KMS-11 (cell line): ENCODE data around the gene SPON1.

Experiments used
- H2AFZ ChIP-seq: fragments of 200-600 bp; sonication (generic); 2 replicates; pipeline ENCODE4 v1.6.1; 2016; ENCODE audit warnings: antibody characterized with exemption, mixed run types, low read depth
- H3K27ac ChIP-seq: fragments of 200-600 bp; sonication (generic); 2 replicates; pipeline ENCODE4 v1.6.1; 2016; ENCODE audit warnings: mild to moderate bottlenecking, mixed run types
- H3K27me3 ChIP-seq: fragments of 200-600 bp; sonication (generic); 2 replicates; pipeline ENCODE4 v1.6.1; 2017; ENCODE audit warnings: mild to moderate bottlenecking, low read depth, mixed run types, moderate library complexity; ENCODE audit not compliant: insufficient read depth
- H3K36me3 ChIP-seq: fragments of 200-600 bp; sonication (generic); 2 replicates; pipeline ENCODE4 v1.6.1; 2017; ENCODE audit warnings: mild to moderate bottlenecking, mixed run types; ENCODE audit not compliant: insufficient read depth
- H3K4me1 ChIP-seq: fragments of 200-600 bp; sonication (generic); 2 replicates; pipeline ENCODE4 v1.6.1; 2016; ENCODE audit warnings: mild to moderate bottlenecking, low read depth, mixed run types; ENCODE audit not compliant: poor library complexity, severe bottlenecking
- H3K4me2 ChIP-seq: fragments of 200-600 bp; sonication (generic); 2 replicates; pipeline ENCODE4 v1.7.0; 2016; ENCODE audit warnings: mild to moderate bottlenecking, mixed run types
- H3K4me3 ChIP-seq: fragments of 200-600 bp; sonication (generic); IDR thresholded peaks from 2 replicates; pipeline ENCODE4 v1.6.1; 2017; ENCODE audit warnings: low read depth, low read length, mixed read lengths; ENCODE audit not compliant: insufficient read depth
- H3K79me2 ChIP-seq: fragments of 200-600 bp; sonication (generic); 2 replicates; pipeline ENCODE4 v1.6.1; 2016; ENCODE audit warnings: low read depth, mixed run types; ENCODE audit not compliant: insufficient read depth
- H3K9ac ChIP-seq: fragments of 200-600 bp; sonication (generic); 2 replicates; pipeline ENCODE4 v1.6.1; 2016; ENCODE audit warnings: mild to moderate bottlenecking, mixed run types
- H4K20me1 ChIP-seq: fragments of 200-600 bp; sonication (generic); 2 replicates; pipeline ENCODE4 v1.6.1; 2016; ENCODE audit warnings: mild to moderate bottlenecking, mixed run types; ENCODE audit not compliant: insufficient read depth
- CTCF ChIP-seq: fragments of 200-600 bp; sonication (generic); conservative IDR thresholded peaks from 2 replicates; pipeline ENCODE4 v1.6.1; 2017; ENCODE audit warnings: low read depth, mild to moderate bottlenecking, antibody characterized with exemption, low read length, moderate library complexity, mixed read lengths

The SPON1 gene

GRCh38 chr11:13955971-13956421 lies 6.5 kb upstream of the SPON1 start:
- Histone ChIP-seq H3K4me1 (no peaks in the 10 kb centered on the region), H3K9ac (no peak overlapping the region), H3K27ac (no peak overlapping the region), H3K4me2 (no peak overlapping the region), H4K20me1 (no peaks in the 10 kb centered on the region), H3K4me3 (no peak overlapping the region), H3K27me3 (no peaks in the 10 kb centered on the region), H3K36me3 (no peaks in the 10 kb centered on the region), H2AFZ (0 out of 2 replicates have a peak overlapping the region, but pooled peaks have one; percentile 11), H3K79me2 (no peaks in the 10 kb centered on the region)
- peak; percentile 96 for TF ChIP-seq CTCF

- no peaks in the 10 kb centered on the region for H3K27me3 ChIP-seq
Observed at GRCh38 chr11:13956988-13957387, 5.5 kb upstream of the SPON1 start.

GRCh38 chr11:13958641-13959400 lies 3.7 kb upstream of the SPON1 start:
- H3K36me3 ChIP-seq: no peaks in the 10 kb centered on the region
- H3K27me3 ChIP-seq: no peaks in the 10 kb centered on the region
- no peak overlapping the region for H3K27ac ChIP-seq
- H3K4me3 ChIP-seq: no peak overlapping the region
- no peaks in the 10 kb centered on the region for H3K4me1 ChIP-seq
- no peaks in the 10 kb centered on the region for H4K20me1 ChIP-seq
- H3K9ac ChIP-seq: no peak overlapping the region
- no peak overlapping the region for H3K4me2 ChIP-seq
- H2AFZ ChIP-seq: no peak overlapping the region
- no peak for TF ChIP-seq CTCF
- H3K79me2 ChIP-seq: no peaks in the 10 kb centered on the region

More at GRCh38 chr11:13956988-13957387, 5.5 kb upstream of the SPON1 start:
- H3K4me1 ChIP-seq: no peaks in the 10 kb centered on the region
- H3K27ac ChIP-seq: no peak overlapping the region
- no peaks in the 10 kb centered on the region for H3K36me3 ChIP-seq
- no peak for TF ChIP-seq CTCF
- H2AFZ ChIP-seq: no peak overlapping the region
- H3K4me2 ChIP-seq: no peak overlapping the region
- H3K4me3 ChIP-seq: no peak overlapping the region
- no peaks in the 10 kb centered on the region for H4K20me1 ChIP-seq
- H3K9ac ChIP-seq: no peak overlapping the region
- no peaks in the 10 kb centered on the region for H3K79me2 ChIP-seq

GRCh38 chr11:13962198-13962561 lies 343 bp upstream of the SPON1 start:
- Histone ChIP-seq H3K4me1 (no peaks in the 10 kb centered on the region), H4K20me1 (no peaks in the 10 kb centered on the region), H3K27ac (no peak overlapping the region), H3K4me3 (no peak overlapping the region), H3K27me3 (no peaks in the 10 kb centered on the region), H3K4me2 (no peak overlapping the region), H3K79me2 (no peaks in the 10 kb centered on the region), H3K36me3 (no peaks in the 10 kb centered on the region), H3K9ac (no peak overlapping the region), H2AFZ (no peak overlapping the region)
- no peak for TF ChIP-seq CTCF
